ENCODE results near the gene SCAND1.
"Not testable (repeated sequence)": the region's sequence is repeated elsewhere in the genome, so short reads cannot be mapped to it uniquely, and the experiment has no call there.

The SCAND1 gene

DNA sequence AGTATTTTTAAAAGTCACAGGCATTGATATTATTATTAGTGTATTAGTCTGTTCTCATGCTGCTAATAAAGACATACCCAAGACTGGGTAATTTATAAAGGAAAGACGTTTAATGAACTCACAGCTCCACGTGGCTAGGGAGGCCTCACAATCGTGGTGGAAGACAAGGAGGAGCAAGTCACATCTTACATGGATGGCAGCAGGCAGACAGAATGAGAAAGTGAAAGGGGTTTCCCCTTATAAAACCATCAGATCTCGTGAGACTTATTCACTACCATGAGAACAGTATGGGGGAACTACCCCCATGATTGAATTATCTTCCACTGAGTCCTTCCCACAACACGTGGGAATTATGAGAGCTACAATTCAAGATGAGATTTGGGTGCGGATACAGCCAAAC is 5.0 kb upstream of the SCAND1 start:
- DNase-seq (ENCODE audit: low spot score): not testable (repeated sequence)

DNA sequence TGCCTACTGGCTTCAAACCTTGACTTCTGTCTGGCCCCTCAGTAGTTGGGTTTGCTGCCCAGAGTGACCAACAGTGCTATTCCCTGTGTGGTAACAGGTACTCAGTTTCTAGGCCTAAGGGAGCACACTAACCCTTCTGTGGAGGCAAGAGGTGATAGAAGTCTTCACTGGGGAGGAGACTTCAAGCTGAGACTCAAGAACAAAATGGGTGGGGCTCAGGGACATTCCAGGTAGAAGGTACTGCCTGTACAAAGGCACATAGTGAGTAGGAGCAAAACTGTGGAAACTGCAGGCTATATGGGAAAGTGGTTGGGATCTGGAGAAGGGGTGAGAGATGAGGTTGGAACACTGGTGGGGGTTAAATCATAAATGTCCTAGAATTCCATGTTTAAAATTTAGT is 2.3 kb upstream of the SCAND1 start:
- no peak for DNase-seq (ENCODE audit: low spot score)

- DNase-seq (ENCODE audit: low spot score): no peak
Measured at GRCh38 chr20:35954907-35955251, 577 bp upstream of the SCAND1 start.

DNA sequence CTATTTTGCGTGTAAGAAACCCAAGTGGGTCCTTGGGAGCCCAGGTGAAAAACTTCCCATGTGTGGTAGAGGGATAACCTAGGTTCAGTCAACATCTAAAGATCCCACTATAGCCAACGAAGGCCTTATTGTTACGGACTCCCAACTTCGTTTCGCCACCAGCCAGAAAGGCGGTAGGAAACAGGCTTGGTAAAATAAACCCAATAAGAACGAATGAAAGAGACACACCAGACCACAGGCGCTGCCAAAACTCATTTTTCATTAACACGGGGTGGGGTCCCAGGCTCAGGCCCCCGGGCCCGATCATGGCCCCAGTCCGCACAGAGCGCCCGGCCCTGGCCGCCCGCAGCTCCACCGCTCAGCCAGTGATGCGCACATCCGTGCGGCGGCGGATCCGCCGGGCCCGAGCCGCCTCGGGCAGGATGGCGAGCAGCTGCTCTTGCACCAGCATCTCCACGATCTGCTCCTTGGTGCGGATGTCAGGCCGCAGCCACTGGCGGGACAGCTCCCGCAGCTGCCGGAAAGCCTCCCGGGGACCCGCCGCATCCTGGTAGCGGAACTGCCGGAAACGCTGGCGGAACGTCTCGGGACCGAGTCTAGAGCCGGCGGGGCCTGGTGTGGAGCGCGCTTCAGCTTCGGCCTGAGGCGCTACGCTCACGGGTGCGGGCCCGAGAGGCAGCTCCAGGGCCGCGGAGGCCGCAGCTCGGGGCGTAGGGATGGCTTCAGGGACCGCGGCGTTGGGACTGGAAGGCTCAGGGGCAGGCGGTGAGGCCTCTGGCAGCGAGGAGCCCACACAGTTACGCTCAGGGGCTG is 709 bp downstream of the SCAND1 start:
- DNase-seq (ENCODE audit: low spot score): no peak

DNA sequence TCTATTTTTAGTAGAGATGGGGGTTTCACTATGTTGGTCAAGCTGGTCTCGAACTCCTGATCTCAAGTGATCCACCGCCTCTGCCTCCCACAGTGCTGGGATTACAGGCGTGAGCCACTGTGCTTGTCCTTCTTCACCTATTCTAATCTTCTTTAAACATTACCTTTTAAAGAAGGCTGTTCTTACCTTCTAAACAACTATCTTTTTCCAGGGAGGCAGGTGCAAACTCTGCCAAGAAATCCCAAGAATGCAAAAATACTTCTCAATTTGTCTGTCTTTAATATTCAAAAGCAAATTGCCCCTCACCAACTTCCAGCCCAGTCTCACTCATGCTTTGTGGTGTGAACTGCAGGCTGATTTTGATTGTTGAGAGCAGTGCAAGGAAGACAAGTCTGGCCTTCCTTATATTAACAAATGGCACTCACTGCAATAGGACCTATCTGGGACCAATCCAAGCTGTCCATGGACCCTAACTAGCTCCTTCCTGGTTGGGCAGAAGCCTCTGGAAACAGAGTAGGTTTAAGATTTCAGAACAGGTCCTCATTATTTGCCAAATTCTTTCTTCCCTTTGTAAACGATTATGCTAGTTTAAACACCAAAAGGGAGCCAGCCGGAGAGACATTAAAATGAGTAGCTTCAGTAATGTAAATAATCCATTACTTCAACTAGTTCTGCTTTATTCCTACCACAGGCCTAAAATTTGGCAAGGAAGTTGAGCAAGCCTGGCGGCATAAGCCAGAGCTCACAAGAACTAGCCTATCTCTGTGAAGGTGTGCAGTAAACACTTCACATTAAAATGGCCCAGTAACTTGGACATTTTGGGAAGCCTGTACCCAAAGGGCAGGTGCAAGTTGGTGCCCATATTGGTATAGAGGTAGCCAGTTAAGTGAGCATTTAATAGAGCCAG is 1.6 kb downstream of the SCAND1 start:
- DNase-seq (ENCODE audit: low spot score): peak; percentile 9

- not testable (repeated sequence) for DNase-seq (ENCODE audit: low spot score)
Measured at GRCh38 chr20:35952080-35952479, 2.2 kb downstream of the SCAND1 start.

GRCh38 chr20:35950093-35950492 is 4.2 kb downstream of the SCAND1 start:
- DNase-seq (ENCODE audit: low spot score): no peak

- no peak for DNase-seq (ENCODE audit: low spot score)
Measured at GRCh38 chr20:35947907-35948306, 6.4 kb downstream of the SCAND1 start.

- no peak for DNase-seq (ENCODE audit: low spot score)
Measured at GRCh38 chr20:35947489-35947888, 6.8 kb downstream of the SCAND1 start.

DNA sequence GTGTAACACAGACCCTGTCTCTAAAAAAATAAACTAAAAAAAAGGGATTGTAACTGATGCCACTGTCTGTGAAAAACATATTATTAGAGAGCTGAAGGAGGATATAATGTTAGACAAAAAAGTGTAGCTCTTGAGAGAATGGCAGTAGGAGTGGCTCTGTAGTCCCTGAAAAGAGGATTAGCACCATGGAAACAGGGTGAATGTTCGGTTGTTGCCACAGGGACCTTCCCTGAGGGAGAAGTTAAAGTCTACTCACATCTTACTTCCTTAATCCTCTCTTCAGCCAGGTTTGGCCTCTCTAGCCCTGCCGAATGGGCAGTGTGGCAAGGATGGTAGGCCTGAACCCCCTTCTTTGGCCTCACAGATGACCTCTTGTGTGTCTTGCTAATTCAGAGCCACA is 12.1 kb downstream of the SCAND1 start:
- no peak for DNase-seq (ENCODE audit: low spot score)

GRCh38 chr20:35941620-35942019 is 12.7 kb downstream of the SCAND1 start:
- no peak for DNase-seq (ENCODE audit: low spot score)

DNA sequence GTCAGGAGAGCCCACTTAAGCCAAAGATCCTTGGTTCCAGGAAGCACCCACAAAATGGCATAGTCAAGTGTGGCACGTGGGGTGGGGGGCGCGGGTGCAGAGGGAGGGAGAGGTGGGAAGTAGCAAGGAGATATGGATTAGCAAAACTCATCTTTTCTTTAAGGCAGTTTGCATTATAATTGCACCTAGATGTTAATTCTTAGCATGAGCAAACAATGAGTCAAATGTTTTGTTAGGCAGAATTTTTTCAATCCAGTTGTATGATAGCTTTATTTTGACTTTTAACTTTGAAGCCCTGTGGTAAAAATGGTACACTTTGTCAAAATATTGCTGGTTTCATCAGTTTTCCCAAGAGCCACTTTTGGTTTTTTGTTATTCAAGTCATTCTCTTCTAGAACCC is 15.0 kb downstream of the SCAND1 start:
- no peak for DNase-seq (ENCODE audit: low spot score)

DNA sequence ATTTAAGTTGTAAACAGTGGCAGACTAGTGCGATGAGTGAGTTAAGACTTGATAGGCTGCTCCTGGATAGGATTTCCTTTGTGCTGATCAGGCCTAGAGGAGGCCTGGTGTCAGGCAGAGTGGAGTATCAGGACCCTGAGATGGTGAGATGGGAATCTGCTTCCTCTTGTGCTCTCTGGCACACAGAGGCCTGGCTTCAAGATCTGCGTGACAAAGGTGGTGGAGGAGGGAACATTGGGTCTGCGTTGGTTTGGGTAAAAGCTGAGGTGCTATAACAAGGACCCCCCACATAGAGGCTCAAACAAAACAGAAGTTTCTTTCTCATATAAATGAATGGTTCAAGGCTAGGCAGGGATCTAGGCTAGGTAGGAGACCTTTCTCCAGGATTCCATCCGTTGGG is 20.3 kb downstream of the SCAND1 start:
- DNase-seq (ENCODE audit: low spot score): no peak

- DNase-seq (ENCODE audit: low spot score): no peak
Measured at GRCh38 chr20:35929301-35929700, 25.0 kb downstream of the SCAND1 start.

DNA sequence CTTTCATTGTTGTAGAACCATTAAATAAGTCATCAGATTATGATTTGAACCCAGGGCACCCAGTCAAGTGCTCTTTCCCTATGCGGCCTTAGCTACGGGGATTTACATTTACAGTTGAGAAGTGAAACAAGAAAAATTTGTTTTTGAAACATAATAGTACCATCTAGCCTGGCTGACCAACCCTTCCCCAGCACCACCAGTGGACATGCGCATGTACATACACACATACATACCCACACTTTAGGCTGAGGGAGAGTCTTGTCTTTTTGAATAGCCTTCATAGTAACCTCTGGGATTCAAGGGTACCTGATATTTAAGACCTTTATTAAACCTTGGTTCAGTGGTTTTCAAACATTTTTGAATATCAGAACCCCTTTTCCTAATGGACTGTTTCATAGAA is 33.8 kb downstream of the SCAND1 start:
- no peak for DNase-seq (ENCODE audit: low spot score)

- no peak for DNase-seq (ENCODE audit: low spot score)
Measured at GRCh38 chr20:35918021-35918420, 36.3 kb downstream of the SCAND1 start.

GRCh38 chr20:35917077-35917476 is 37.2 kb downstream of the SCAND1 start:
- no peak for DNase-seq (ENCODE audit: low spot score)

DNA sequence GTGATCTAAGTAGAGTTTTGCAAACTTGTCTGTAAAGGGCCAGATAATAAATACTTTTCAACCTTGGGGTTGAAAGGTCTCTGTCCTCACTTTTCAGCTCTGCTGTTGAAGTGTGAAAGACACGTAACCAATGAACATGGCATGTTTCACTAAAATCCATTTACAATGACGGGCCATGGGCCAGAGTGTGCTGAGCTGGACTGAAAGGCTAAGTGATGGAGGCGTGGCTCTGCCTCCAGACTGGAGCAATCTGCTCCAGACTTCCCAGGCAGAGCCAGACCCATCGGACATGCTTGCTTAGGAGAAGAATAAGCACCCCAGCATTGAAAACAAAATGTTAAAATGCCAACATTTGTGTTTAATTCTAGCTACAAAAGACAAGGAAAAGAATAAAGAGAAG is 41.4 kb downstream of the SCAND1 start:
- DNase-seq (ENCODE audit: low spot score): peak; percentile 15

- no peak for DNase-seq (ENCODE audit: low spot score)
Measured at GRCh38 chr20:35910254-35910653, 44.0 kb downstream of the SCAND1 start.

DNA sequence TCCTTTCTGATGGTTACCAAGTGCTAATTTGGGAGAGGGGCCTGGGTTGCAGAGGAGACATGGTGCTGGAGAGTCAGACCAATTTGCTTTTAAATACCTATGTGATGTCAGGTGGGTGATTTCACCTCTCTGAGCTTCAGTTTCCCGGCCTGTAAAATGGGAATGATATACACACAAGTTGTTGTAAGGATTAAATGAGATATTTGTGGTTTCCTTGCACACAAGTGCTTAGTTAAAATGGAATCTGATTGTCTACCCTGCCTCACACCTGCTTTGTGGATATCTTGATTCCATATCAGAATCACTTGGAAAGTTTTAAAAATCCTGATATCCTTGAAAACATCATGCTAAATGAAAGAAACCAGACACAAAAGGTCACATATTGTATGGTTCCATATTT is 44.5 kb downstream of the SCAND1 start:
- DNase-seq (ENCODE audit: low spot score): no peak

DNA sequence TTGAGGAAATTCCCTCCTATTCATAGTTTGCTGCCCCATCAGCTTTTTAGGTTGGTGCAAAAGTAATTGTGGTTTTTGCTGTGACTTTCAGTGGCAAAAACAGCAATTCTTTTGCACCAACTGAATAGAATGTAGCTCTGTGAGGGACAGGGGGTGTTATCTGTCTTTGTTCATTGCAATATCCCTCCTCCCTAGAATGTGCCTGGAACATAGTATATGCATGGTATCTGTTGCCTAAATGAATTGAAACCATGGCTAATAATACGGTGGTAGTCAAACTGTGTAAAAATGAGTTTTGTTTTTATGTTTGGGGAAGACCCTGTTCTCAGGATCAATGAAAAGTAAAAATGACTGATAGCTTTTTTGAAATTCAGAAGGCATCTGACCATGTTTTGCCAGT is 45.1 kb downstream of the SCAND1 start:
- DNase-seq (ENCODE audit: low spot score): no peak

GRCh38 chr20:35908007-35908406 is 46.3 kb downstream of the SCAND1 start:
- no peak for DNase-seq (ENCODE audit: low spot score)

- no peak for DNase-seq (ENCODE audit: low spot score)
Measured at GRCh38 chr20:35907017-35907701, 47.1 kb downstream of the SCAND1 start.

All from pons (tissue), 1 donor.